ENCODE measurements around the gene MRPL53. TPM values are rescaled to one million over a fixed set of nuclear protein-coding genes. Genes with fewer than 3 reads are reported as not detected.

MRPL53 gene
- total RNA-seq, 1 donor from 2014 or later = 37.7 TPM

DNA sequence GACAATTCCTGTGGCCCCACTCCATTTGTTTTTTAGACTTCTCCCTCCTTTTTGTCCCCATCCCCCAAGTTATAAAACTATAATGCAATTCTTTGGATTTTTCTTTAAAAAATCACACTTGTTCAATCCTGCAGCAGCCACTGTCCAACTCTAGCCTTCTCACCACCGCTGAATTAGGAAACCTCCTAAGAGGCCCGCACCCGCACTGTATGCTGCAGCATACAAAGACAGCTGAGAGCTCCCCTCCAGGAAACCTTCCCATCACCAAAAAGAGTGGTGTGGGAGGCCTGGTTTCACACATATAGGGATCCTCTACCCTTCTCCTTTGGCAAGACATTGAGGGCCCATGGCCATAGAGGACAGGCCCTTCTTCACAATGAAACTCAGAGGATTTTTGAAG is 32.1 kb upstream of the MRPL53 start:
- Histone ChIP-seq H3K9me3 (no peaks in the 10 kb centered on the region), H3K4me1 (peaks cover 3 to 24% of the 10 kb centered on the region in 2 donors), H3K27me3 (no peaks in the 10 kb centered on the region), H3K36me3 (peaks cover 7 to 14% of the 10 kb centered on the region in 2 donors), H3K4me3 (no peak overlapping the region), H3K27ac (no peak overlapping the region)
- TF ChIP-seq, protein P1, sequence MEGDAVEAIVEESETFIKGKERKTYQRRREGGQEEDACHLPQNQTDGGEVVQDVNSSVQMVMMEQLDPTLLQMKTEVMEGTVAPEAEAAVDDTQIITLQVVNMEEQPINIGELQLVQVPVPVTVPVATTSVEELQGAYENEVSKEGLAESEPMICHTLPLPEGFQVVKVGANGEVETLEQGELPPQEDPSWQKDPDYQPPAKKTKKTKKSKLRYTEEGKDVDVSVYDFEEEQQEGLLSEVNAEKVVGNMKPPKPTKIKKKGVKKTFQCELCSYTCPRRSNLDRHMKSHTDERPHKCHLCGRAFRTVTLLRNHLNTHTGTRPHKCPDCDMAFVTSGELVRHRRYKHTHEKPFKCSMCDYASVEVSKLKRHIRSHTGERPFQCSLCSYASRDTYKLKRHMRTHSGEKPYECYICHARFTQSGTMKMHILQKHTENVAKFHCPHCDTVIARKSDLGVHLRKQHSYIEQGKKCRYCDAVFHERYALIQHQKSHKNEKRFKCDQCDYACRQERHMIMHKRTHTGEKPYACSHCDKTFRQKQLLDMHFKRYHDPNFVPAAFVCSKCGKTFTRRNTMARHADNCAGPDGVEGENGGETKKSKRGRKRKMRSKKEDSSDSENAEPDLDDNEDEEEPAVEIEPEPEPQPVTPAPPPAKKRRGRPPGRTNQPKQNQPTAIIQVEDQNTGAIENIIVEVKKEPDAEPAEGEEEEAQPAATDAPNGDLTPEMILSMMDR (IDR thresholded peaks at IDR 0.05) = no peak
- DNase-seq (ENCODE audit: low spot score in 2 of 2) = no peak
- intact Hi-C loops (cut with DNase I) = no loop called here

DNA sequence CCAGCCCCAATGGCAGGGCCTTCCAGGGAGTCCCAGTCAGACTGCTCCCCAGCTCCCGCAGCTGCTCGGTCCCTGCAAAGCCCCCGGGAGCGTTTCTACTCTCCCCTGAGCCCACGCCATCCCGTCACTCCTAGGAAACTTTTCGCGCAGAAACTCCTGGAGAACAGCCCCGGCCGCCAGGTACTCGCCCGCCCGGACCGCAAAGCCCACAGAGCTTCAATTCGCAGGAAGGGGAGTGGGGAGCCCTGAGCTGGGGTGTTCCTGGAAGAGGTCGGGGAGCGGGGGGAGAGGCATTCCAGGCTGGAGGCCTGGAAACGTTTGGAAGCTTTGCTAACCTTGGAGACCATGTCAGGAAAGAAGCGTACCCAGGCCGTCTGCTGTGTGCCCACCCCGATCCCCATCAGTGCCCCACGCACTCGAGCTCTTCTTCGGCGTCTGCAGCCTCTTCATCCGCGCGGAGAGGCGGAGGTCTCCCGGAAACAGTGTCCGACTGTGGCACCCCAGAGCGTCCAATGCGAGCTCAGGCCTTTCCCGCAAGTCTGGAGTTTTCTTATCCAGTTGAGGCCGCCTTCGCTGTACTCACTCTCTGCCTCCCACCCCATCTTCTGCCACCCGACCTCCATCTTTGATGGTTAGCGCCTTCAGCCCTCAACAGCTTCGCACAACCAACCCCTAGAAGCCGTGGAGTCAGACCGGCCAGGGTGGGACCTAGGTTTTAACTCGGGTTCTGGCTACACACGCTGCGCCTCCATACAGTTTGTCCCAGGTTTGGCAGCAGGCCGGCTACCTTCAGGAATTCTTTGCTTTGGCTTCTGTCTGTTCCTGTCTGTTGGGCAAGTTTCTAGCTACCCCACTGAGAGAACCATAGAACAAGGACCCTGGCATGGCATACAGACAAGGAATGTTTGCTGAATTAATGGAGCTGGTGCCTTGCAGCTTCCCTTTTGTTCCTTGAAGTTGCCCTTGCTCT is 31.3 kb upstream of the MRPL53 start:
- peaks cover 7 to 14% of the 10 kb centered on the region in 2 donors for H3K36me3 ChIP-seq
- H3K4me3 ChIP-seq = peak overlapping the region; percentile 54 to 68
- H3K27me3 ChIP-seq = peaks cover 4% of the 10 kb centered on the region
- peaks cover 3 to 29% of the 10 kb centered on the region in 2 donors for H3K4me1 ChIP-seq
- H3K9me3 ChIP-seq = no peaks in the 10 kb centered on the region
- DNase-seq (ENCODE audit: low spot score in 2 of 2) = no peak
- peak overlapping the region in 1 of 2 donors; percentile 61 for H3K27ac ChIP-seq
- intact Hi-C loops (cut with DNase I) = no loop called here
- TF ChIP-seq, protein P1 (IDR thresholded peaks at IDR 0.05) = no peak

DNA sequence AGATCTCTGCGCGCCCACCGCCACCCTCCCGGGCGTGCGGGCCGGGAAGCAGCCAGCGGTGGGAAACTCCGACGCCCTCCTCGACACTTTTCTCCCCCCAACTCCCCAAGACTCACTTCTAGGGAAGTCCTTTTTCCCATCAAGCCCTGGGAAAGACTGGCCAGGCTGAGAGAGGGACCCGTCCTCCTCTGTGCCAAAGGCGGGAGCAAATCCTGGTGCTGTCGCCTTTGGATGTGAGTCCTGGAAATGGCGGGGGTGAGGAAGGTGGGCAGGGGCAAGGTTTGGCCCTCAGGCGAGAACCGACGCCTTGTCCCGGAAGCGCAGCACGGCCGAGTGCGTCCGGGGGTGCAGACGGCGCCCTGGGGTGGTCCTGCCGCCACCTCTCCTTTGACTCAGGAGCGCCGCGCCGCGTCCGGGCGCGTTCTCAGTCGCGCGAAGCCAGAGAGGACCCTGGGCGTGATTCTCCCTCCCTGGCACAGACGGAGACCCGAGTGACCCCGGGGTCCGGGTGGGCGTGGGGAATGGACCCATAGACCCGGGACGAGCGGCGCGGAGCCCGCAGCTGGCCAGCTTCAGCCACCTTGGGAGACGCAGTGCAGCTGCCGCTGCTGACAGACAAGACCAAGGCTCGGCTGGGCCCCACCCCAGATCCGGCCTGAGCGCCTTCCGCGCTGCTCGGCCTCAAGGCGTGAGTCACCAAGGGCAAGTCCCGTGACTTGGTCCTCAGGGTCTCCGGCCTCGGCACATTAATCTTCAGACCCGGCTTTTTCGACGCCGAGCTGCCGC is 30.4 kb upstream of the MRPL53 start:
- H3K9me3 ChIP-seq = no peaks in the 10 kb centered on the region
- H3K27ac ChIP-seq = peak overlapping the region; percentile 38 to 61
- H3K4me1 ChIP-seq = peaks cover 3 to 28% of the 10 kb centered on the region in 2 donors
- peak overlapping the region; percentile 54 to 68 for H3K4me3 ChIP-seq
- peaks cover 7 to 14% of the 10 kb centered on the region in 2 donors for H3K36me3 ChIP-seq
- peak; percentile 57 to 89 for DNase-seq (ENCODE audit: low spot score in 2 of 2)
- H3K27me3 ChIP-seq = peaks cover 5% of the 10 kb centered on the region
- TF ChIP-seq, protein P1 (IDR thresholded peaks at IDR 0.05) = peak in 2 of 3 experiments; percentile 27 to 29
- intact Hi-C loops (cut with DNase I) = no loop called here

DNA sequence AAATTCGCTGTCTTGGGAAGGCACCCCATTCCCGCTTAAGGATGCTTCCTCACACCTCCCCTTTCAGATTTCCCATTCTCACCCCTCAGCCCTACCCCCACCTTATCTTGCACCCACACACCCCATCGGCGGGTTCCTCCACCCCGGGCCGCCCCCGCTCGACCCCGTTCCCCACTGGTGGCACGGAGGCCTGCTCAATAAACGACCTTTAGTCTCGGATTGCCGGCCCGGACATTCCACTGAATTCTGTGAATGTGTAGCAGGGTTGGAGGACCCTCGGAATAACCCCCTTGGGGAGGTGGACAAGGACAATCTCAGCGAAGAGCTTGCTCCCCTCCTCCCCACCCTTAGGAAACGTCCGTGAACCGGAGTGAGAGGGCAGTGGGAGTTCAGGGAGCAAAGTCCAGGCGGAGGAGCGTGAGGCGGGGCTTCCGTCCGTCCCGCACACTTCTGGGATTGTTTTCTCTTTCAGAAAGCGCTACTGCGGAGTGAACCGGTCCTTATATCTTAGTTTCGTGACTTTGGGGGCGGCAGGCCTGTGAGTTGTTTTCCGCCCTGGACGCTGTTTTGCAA is 29.8 kb upstream of the MRPL53 start:
- no peak for DNase-seq (ENCODE audit: low spot score in 2 of 2)
- TF ChIP-seq, protein P1 (IDR thresholded peaks at IDR 0.05) = no peak
- Histone ChIP-seq H3K9me3 (no peaks in the 10 kb centered on the region), H3K27ac (peak overlapping the region in 1 of 2 donors; percentile 61), H3K27me3 (peaks cover 5% of the 10 kb centered on the region), H3K4me1 (peaks cover 3 to 26% of the 10 kb centered on the region in 2 donors), H3K4me3 (peak overlapping the region; percentile 54 to 68), H3K36me3 (peaks cover 7 to 14% of the 10 kb centered on the region in 2 donors)
- intact Hi-C loops (cut with DNase I) = no loop called here

DNA sequence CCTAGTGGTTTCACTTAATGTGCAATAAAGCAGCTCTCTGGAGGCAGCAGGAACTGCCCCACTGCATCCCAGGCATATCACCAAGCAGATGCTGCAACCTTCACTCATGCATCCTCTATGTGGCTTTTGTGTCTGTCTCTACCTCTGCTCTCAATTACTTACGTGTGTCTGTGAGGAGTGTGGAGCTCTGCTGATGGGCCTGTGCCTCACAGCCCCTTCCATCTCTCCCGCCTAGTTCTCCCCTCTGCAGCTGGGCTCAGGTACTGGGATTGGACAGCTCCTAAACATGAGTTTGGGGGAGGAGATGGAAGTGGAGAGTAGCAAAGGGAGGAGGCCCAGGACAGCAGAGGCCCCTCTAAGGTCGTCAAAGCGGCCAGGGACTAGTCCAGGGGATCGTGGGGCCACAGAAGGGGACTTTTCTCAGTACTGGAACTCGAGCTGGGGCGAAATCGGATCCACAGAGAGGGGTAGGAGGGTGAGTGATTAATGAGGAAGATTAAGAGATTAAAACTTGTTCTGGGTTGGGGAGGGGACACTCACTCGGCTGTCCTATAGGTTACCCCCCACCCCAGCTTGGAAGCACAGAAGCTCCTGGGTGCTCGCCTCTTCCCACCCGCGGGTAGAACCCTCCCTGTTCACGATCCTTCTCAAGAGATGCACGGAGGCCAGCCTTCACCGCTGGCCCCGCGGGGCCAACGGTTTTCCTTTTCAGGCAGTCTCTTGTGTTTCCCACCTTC is 29.0 kb upstream of the MRPL53 start:
- H3K4me1 ChIP-seq = peaks cover 3 to 22% of the 10 kb centered on the region in 2 donors
- no peak overlapping the region for H3K27ac ChIP-seq

More for the DNA sequence above, 29.0 kb upstream of the MRPL53 start:
- Histone ChIP-seq H3K36me3 (peaks cover 7 to 14% of the 10 kb centered on the region in 2 donors), H3K4me3 (no peak overlapping the region), H3K27me3 (peaks cover 5% of the 10 kb centered on the region), H3K9me3 (no peaks in the 10 kb centered on the region)
- DNase-seq (ENCODE audit: low spot score in 2 of 2) = no peak
- TF ChIP-seq, protein P1 (IDR thresholded peaks at IDR 0.05) = no peak
- intact Hi-C loops (cut with DNase I) = no loop called here

All from ascending aorta (tissue), 2 donors.